H1 (cell line): ENCODE results near the gene PIGT.
A peak's percentile ranks its signal among the peaks of the same experiment; 100 is the strongest.

Source experiments
- ASH2L ChIP-seq: fragments of 200-600, 300-600 bp; sonication (generic); IDR thresholded peaks from one replicate; pipeline ENCODE4 v1.7.1; 2017; ENCODE audit warnings: low read length
- ATF2 ChIP-seq: IDR thresholded peaks from 2 replicates; pipeline ENCODE4 v1.6.1; 2012; ENCODE audit warnings: low read length, inconsistent platforms
- CHD2 ChIP-seq: IDR thresholded peaks from 2 replicates; pipeline ENCODE4 v1.6.1; 2012; ENCODE audit warnings: low read length, improper control_type of control experiment
- CREB1 ChIP-seq: IDR thresholded peaks from 2 replicates; pipeline ENCODE4 v1.6.1; 2012; ENCODE audit warnings: inconsistent platforms
- FOSL1 ChIP-seq: IDR thresholded peaks from 2 replicates; pipeline ENCODE4 v1.6.1; 2011; ENCODE audit warnings: mild to moderate bottlenecking, low read depth, low read length, moderate library complexity; ENCODE audit not compliant: insufficient read depth
- MAX ChIP-seq: IDR thresholded peaks from 2 replicates; pipeline ENCODE4 v1.6.1; 2012; ENCODE audit warnings: inconsistent platforms
- NRF1 ChIP-seq: IDR thresholded peaks from 2 replicates; pipeline ENCODE4 v1.6.1; 2011; ENCODE audit warnings: mild to moderate bottlenecking, low read depth, low read length, improper control_type of control experiment
- POLR2AphosphoS5 ChIP-seq: IDR thresholded peaks from 2 replicates; pipeline ENCODE4 v1.6.1; 2011; ENCODE audit warnings: low read depth, low read length
- RFX5 ChIP-seq: IDR thresholded peaks from 2 replicates; pipeline ENCODE4 v1.6.1; 2011; ENCODE audit warnings: low read depth, low read length, improper control_type of control experiment, borderline replicate concordance
- TAF1 ChIP-seq: IDR thresholded peaks from 2 replicates; pipeline ENCODE4 v1.6.1; 2011; ENCODE audit warnings: mild to moderate bottlenecking, low read depth, low read length
- USF2 ChIP-seq: IDR thresholded peaks from 2 replicates; pipeline ENCODE4 v1.6.1; 2011; ENCODE audit warnings: low read length, improper control_type of control experiment
- TF ChIP-seq, protein P1 (sequence below), 3 experiments: IDR thresholded peaks; 1 replicate in 2 of 3; 2 replicates in 1 of 3; pipeline versions ENCODE4 v1.5.1 to v1.6.1; 2011; ENCODE audit warnings: low read length in 3 of 3, mild to moderate bottlenecking in 3 of 3, inconsistent platforms in 2 of 3, low read depth in 1 of 3, moderate library complexity in 1 of 3; ENCODE audit not compliant: insufficient read depth in 1 of 3; ENCODE audit errors: control extremely low read depth in 1 of 3

DNA sequence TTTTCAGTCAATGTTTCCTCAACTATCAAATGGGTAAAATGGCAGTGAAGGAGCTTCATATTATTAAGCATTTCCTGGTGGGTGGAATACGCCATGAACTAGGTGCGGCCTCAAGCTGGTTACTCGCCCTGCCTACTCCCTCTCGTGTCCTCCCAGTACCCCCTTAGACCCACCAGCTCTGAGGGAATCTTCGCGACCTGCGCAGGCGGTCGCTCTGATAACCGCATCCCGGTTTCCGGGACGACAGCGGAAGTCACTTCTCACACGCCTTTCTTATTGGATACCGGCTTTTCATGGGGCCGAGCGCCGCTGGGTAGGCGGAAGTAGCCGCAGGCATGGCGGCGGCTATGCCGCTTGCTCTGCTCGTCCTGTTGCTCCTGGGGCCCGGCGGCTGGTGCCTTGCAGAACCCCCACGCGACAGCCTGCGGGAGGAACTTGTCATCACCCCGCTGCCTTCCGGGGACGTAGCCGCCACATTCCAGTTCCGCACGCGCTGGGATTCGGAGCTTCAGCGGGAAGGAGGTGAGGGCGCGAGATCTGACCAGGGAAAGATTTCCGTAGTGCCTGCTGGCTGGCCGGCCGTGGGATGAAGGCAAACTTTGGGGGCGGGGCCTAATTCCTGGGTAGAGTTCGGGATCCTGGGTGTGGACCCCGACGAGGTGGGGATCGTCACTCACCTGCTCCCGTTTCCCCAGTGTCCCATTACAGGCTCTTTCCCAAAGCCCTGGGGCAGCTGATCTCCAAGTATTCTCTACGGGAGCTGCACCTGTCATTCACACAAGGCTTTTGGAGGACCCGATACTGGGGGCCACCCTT lies at the start of gene PIGT:
- TF ChIP-seq CREB1 (peak; percentile 92), FOSL1 (no peak), POLR2AphosphoS5 (peak; percentile 50), USF2 (no peak), RFX5 (no peak), NRF1 (peak; percentile 50; the same call in 1 of the 2 replicates), ASH2L (peak; percentile 89), TAF1 (peak; percentile 72), ATF2 (no peak), MAX (peak; percentile 81), CHD2 (no peak)
- TF ChIP-seq, protein P1, sequence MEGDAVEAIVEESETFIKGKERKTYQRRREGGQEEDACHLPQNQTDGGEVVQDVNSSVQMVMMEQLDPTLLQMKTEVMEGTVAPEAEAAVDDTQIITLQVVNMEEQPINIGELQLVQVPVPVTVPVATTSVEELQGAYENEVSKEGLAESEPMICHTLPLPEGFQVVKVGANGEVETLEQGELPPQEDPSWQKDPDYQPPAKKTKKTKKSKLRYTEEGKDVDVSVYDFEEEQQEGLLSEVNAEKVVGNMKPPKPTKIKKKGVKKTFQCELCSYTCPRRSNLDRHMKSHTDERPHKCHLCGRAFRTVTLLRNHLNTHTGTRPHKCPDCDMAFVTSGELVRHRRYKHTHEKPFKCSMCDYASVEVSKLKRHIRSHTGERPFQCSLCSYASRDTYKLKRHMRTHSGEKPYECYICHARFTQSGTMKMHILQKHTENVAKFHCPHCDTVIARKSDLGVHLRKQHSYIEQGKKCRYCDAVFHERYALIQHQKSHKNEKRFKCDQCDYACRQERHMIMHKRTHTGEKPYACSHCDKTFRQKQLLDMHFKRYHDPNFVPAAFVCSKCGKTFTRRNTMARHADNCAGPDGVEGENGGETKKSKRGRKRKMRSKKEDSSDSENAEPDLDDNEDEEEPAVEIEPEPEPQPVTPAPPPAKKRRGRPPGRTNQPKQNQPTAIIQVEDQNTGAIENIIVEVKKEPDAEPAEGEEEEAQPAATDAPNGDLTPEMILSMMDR (IDR thresholded peaks at IDR 0.05; ENCODE audit: control extremely low read depth in 1 of 3, insufficient read depth in 1 of 3, low read depth in 1 of 3, low read length in 3 of 3): no peak
